CD4-positive, alpha-beta memory T cell (primary cell): ENCODE data around the gene MAP7. TPM values are rescaled to one million over a fixed set of nuclear protein-coding genes. Genes with fewer than 3 reads are reported as not detected.

Source experiments
- CTCF ChIA-PET: fragments of 350-600 bp; sonication (Branson Sonifier 250); formaldehyde crosslinking; loops from one replicate; lab custom pipeline; 2021; ENCODE audit warnings: inconsistent platforms; ENCODE audit not compliant: partially characterized antibody; lab: Charles Lee
- POLR2A ChIA-PET: fragments of 350-600 bp; sonication (Branson Sonifier 250); formaldehyde crosslinking; loops from one replicate; lab custom pipeline; 2021; ENCODE audit not compliant: partially characterized antibody; lab: Charles Lee
- DNase-seq, 5 donors: peaks; one replicate each; pipeline versions ENCODE4 v3.0.0 to v3.0.0-alpha.2; 2020 to 2022; ENCODE audit warnings: mixed read lengths in 1 of 5
- H3K27ac ChIP-seq: one replicate; pipeline ENCODE4 v1.7.0; 2013; ENCODE audit warnings: low read depth, low read length
- H3K27me3 ChIP-seq: 2 replicates; pipeline ENCODE4 v1.7.0; 2013; ENCODE audit warnings: mild to moderate bottlenecking, low read length, moderate library complexity; ENCODE audit not compliant: insufficient read depth
- H3K36me3 ChIP-seq: 2 replicates; pipeline ENCODE4 v1.7.0; 2013; ENCODE audit warnings: mild to moderate bottlenecking, low read length, moderate library complexity; ENCODE audit not compliant: insufficient read depth
- H3K4me1 ChIP-seq: 2 replicates; pipeline ENCODE4 v1.7.0; 2013; ENCODE audit warnings: mild to moderate bottlenecking, low read length, moderate library complexity; ENCODE audit not compliant: insufficient read depth
- H3K4me3 ChIP-seq, 2 donors: one replicate each; pipeline ENCODE4 v1.7.0; 2013; ENCODE audit warnings: low read length in 2 of 2, mild to moderate bottlenecking in 1 of 2
- H3K9me3 ChIP-seq, 2 donors: one replicate each; pipeline ENCODE4 v1.7.0; 2013; ENCODE audit warnings: low read length in 2 of 2, control low read depth in 1 of 2; ENCODE audit not compliant: control insufficient read depth in 1 of 2
- H3K27ac Mint-ChIP-seq, 7 donors: one replicate each; pipeline ENCODE4 v1.8.0; 2020 to 2021; ENCODE audit warnings: mixed read lengths in 7 of 7, mild to moderate bottlenecking in 6 of 7, inconsistent platforms in 3 of 7, moderate library complexity in 3 of 7
- H3K27me3 Mint-ChIP-seq, 2 donors: one replicate each; pipeline ENCODE4 v1.8.0; 2020 to 2021; ENCODE audit warnings: mixed read lengths in 2 of 2
- H3K36me3 Mint-ChIP-seq, 2 donors: one replicate each; pipeline ENCODE4 v1.8.0; 2020 to 2021; ENCODE audit warnings: mixed read lengths in 2 of 2, inconsistent platforms in 1 of 2, mild to moderate bottlenecking in 1 of 2
- H3K4me1 Mint-ChIP-seq, 4 donors: one replicate each; pipeline ENCODE4 v1.8.0; 2020 to 2021; ENCODE audit warnings: mixed read lengths in 4 of 4, mild to moderate bottlenecking in 1 of 4
- H3K4me3 Mint-ChIP-seq, 8 donors: one replicate each; pipeline ENCODE4 v1.8.0; 2020 to 2021; ENCODE audit warnings: mixed read lengths in 8 of 8, mild to moderate bottlenecking in 7 of 8, moderate library complexity in 6 of 8, inconsistent platforms in 3 of 8
- H3K9me3 Mint-ChIP-seq, 8 donors: one replicate each; pipeline ENCODE4 v1.8.0; 2020 to 2021; ENCODE audit warnings: mixed read lengths in 8 of 8, mild to moderate bottlenecking in 5 of 8, inconsistent platforms in 3 of 8, moderate library complexity in 1 of 8
- intact Hi-C: fragments of 100-400 bp; cut with micrococcal nuclease; formaldehyde crosslinking; loops from one replicate; pipeline ENCODE4 v1.15.1; 2023
- polyA plus RNA-seq, 2 donors: library from polyadenylated mRNA; unstranded; fragments of 300-500 nt; fragmentation: Illumina TruSeq; gene quantifications; one replicate each; pipeline ENCODE4 v1.2.3, GENCODE V29; 2021
- total RNA-seq, 2 experiments: library from RNA; stranded (reverse); gene quantifications; one replicate each; pipeline ENCODE4 v1.2.3, GENCODE V29; 2021

The MAP7 gene
- total and polyA plus RNA-seq, 4 experiments from 2014 or later, result 0.55 to 1.5 (median 0.65) TPM

GRCh38 chr6:136334465-136334846 is 215.8 kb downstream of the MAP7 start:
- Histone ChIP-seq H3K36me3 (no peaks in the 10 kb centered on the region), H3K27ac (no peak overlapping the region), H3K27me3 (no peaks in the 10 kb centered on the region), H3K4me1 (no peaks in the 10 kb centered on the region), H3K9me3 (no peaks in the 10 kb centered on the region), H3K4me3 (no peak overlapping the region)
- Mint-ChIP-seq H3K27me3 (no peaks in the 10 kb centered on the region), H3K4me3 (no peak overlapping the region), H3K36me3 (no peaks in the 10 kb centered on the region), H3K9me3 (no peaks in the 10 kb centered on the region), H3K27ac (peak overlapping the region in 1 of 7 donors; percentile 34), H3K4me1 (no peaks in the 10 kb centered on the region)
- ChIA-PET POLR2A (no interaction called here), CTCF (no interaction called here)
- no peak for DNase-seq
- intact Hi-C loops, result no loop called here

GRCh38 chr6:136333824-136334464 is 216.3 kb downstream of the MAP7 start:
- CTCF ChIA-PET, result interaction anchor here (1.6 kb wide), 1 partner anchor 16 kb away, joined by 5 read pairs; no protein-coding TSS in a partner anchor
- H3K4me1 ChIP-seq, result no peaks in the 10 kb centered on the region

DNA sequence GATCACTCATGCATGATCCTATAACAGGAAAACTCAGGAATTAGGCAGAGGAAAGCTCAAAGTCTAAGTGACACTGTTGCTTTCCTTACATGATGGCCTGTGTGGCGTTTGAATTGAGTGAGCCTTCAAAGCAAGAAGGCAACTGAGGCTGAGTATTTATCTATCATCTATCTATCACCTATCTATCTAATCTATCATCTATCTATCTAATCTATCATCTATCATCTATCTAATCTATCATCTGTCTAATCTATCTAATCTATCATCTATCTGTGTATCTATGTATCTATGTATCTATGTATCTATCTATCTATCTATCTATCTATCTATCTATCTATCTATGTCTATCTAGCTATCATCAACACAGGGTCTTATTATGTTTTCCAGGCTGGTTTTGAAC is 218.8 kb downstream of the MAP7 start:
- no peak overlapping the region for H3K27ac ChIP-seq
- no peak overlapping the region for H3K4me3 ChIP-seq
- H3K4me1 ChIP-seq, result no peaks in the 10 kb centered on the region
- no peak overlapping the region for H3K4me3 Mint-ChIP-seq
- H3K4me1 Mint-ChIP-seq, result no peaks in the 10 kb centered on the region
- no peak for DNase-seq
- H3K36me3 ChIP-seq, result no peaks in the 10 kb centered on the region
- H3K27me3 Mint-ChIP-seq, result no peaks in the 10 kb centered on the region
- ChIA-PET CTCF (no interaction called here), POLR2A (no interaction called here)
- intact Hi-C loops, result no loop called here
- H3K9me3 Mint-ChIP-seq, result no peaks in the 10 kb centered on the region
- no peaks in the 10 kb centered on the region for H3K9me3 ChIP-seq
- H3K27me3 ChIP-seq, result no peaks in the 10 kb centered on the region
- no peak overlapping the region for H3K27ac Mint-ChIP-seq
- H3K36me3 Mint-ChIP-seq, result no peaks in the 10 kb centered on the region

More at GRCh38 chr6:136333824-136334464, 216.3 kb downstream of the MAP7 start:
- Mint-ChIP-seq H3K36me3 (no peaks in the 10 kb centered on the region), H3K27me3 (no peaks in the 10 kb centered on the region), H3K4me3 (no peak overlapping the region), H3K9me3 (no peaks in the 10 kb centered on the region), H3K4me1 (no peaks in the 10 kb centered on the region), H3K27ac (peak overlapping the region in 1 of 7 donors; percentile 34)
- H3K27me3 ChIP-seq, result no peaks in the 10 kb centered on the region
- DNase-seq, result no peak
- no peak overlapping the region for H3K27ac ChIP-seq
- intact Hi-C loops, result no loop called here
- H3K9me3 ChIP-seq, result no peaks in the 10 kb centered on the region
- H3K4me3 ChIP-seq, result no peak overlapping the region
- no peaks in the 10 kb centered on the region for H3K36me3 ChIP-seq
- POLR2A ChIA-PET, result no interaction called here

GRCh38 chr6:136330634-136331033 is 219.6 kb downstream of the MAP7 start:
- CTCF ChIA-PET, result no interaction called here
- H3K27ac ChIP-seq, result no peak overlapping the region

DNA sequence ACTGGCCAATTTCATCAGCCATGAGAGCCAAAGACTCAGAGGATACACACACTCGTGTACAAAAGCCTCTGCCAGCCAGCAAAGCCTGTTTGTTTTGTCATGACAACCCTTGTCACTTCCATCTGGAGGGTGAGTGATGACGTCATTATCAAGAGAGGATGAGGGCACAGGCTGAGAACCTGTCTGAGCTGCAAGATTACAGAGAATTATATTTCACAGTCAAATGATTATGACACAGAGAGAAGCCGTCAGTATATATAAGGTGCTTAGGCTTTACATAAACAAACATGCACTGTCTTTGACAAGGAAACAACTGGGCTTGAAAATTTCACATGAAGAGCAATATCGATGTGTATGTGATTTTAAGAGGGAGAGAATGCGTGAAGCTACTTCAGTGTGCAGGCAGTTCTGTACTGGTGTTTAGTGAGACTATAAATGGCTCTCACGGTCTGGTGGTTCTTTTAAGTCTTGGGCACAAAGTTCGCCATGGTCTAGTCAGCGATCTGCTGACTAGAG is 224.1 kb downstream of the MAP7 start:
- H3K36me3 Mint-ChIP-seq, result no peaks in the 10 kb centered on the region
- no peaks in the 10 kb centered on the region for H3K4me1 Mint-ChIP-seq
- H3K27me3 ChIP-seq, result no peaks in the 10 kb centered on the region
- H3K4me3 ChIP-seq, result no peak overlapping the region
- H3K9me3 ChIP-seq, result no peaks in the 10 kb centered on the region
- CTCF ChIA-PET, result interaction anchor here (1.4 to 1.5 kb wide), 2 partner anchors 9 to 10 kb away, joined by 3 read pairs; no protein-coding TSS in a partner anchor
- H3K27ac Mint-ChIP-seq, result no peak overlapping the region
- POLR2A ChIA-PET, result no interaction called here
- no peaks in the 10 kb centered on the region for H3K4me1 ChIP-seq
- H3K4me3 Mint-ChIP-seq, result no peak overlapping the region
- no peak overlapping the region for H3K27ac ChIP-seq
- H3K27me3 Mint-ChIP-seq, result no peaks in the 10 kb centered on the region
- no peak for DNase-seq
- intact Hi-C loops, result no loop called here
- H3K36me3 ChIP-seq, result no peaks in the 10 kb centered on the region
- H3K9me3 Mint-ChIP-seq, result no peaks in the 10 kb centered on the region

More at GRCh38 chr6:136330634-136331033, 219.6 kb downstream of the MAP7 start:
- Histone ChIP-seq H3K27me3 (no peaks in the 10 kb centered on the region), H3K9me3 (no peaks in the 10 kb centered on the region), H3K4me1 (no peaks in the 10 kb centered on the region), H3K36me3 (no peaks in the 10 kb centered on the region), H3K4me3 (no peak overlapping the region)
- H3K4me3 Mint-ChIP-seq, result no peak overlapping the region
- H3K27ac Mint-ChIP-seq, result no peak overlapping the region
- DNase-seq, result no peak
- H3K9me3 Mint-ChIP-seq, result no peaks in the 10 kb centered on the region
- H3K4me1 Mint-ChIP-seq, result no peaks in the 10 kb centered on the region
- H3K36me3 Mint-ChIP-seq, result no peaks in the 10 kb centered on the region
- POLR2A ChIA-PET, result no interaction called here
- no peaks in the 10 kb centered on the region for H3K27me3 Mint-ChIP-seq
- intact Hi-C loops, result no loop called here

DNA sequence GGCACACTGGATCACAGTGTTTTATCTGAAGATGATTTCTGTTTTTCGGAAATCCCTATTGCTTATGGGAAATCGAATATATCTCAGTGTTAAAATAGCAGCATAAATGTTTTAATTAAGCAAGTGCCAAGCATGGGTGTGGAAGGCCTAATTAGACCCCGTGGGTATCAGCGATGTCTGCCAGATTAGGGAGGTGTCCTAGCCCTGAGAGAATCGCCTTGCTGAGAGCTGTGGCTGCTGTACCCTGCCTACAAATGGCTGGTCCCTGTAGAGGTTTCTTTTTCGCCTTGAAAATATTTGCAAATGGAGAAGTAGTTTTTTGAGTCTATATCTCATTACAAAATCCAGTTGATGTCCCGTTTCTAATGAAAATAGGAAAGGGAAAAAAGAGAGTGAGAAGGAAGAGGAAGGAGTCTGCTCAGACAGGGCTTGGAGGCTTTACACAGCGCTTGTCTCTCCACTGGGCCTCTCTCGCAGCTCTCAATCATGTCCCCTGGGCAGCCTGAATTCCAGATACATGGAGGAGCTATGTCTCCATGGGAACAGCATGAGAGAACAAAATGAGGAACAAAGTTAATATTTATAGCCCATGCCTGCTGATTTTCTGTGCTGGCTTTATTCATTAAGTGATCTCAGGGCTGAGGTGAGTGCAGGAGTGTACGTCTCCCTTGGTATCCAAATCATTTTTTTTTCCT is 225.4 kb downstream of the MAP7 start:
- Histone ChIP-seq H3K4me3 (no peak overlapping the region), H3K36me3 (no peaks in the 10 kb centered on the region), H3K9me3 (no peaks in the 10 kb centered on the region), H3K4me1 (no peaks in the 10 kb centered on the region), H3K27ac (no peak overlapping the region), H3K27me3 (no peaks in the 10 kb centered on the region)
- Mint-ChIP-seq H3K9me3 (no peaks in the 10 kb centered on the region), H3K27me3 (no peaks in the 10 kb centered on the region), H3K36me3 (no peaks in the 10 kb centered on the region), H3K4me1 (no peaks in the 10 kb centered on the region), H3K27ac (no peak overlapping the region), H3K4me3 (no peak overlapping the region)
- ChIA-PET POLR2A (no interaction called here), CTCF (interaction anchor here (1.4 kb wide), 1 partner anchor 9 kb away, joined by 3 read pairs; no protein-coding TSS in a partner anchor)
- DNase-seq, result no peak
- intact Hi-C loops, result no loop called here

GRCh38 chr6:136323431-136324112 is 226.7 kb downstream of the MAP7 start:
- H3K27ac ChIP-seq, result no peak overlapping the region
- no peak overlapping the region for H3K4me3 ChIP-seq
- H3K27me3 ChIP-seq, result no peaks in the 10 kb centered on the region
- H3K36me3 ChIP-seq, result no peaks in the 10 kb centered on the region
- H3K4me1 ChIP-seq, result no peaks in the 10 kb centered on the region
- H3K27ac Mint-ChIP-seq, result no peak overlapping the region
- ChIA-PET CTCF (interaction anchor here (1.1 kb wide), 1 partner anchor 97 kb away, joined by 3 read pairs; no protein-coding TSS in a partner anchor), POLR2A (no interaction called here)
- H3K9me3 Mint-ChIP-seq, result no peaks in the 10 kb centered on the region
- H3K36me3 Mint-ChIP-seq, result no peaks in the 10 kb centered on the region
- no peaks in the 10 kb centered on the region for H3K9me3 ChIP-seq
- intact Hi-C loops, result no loop called here
- no peak overlapping the region for H3K4me3 Mint-ChIP-seq
- DNase-seq, result no peak
- no peaks in the 10 kb centered on the region for H3K4me1 Mint-ChIP-seq
- H3K27me3 Mint-ChIP-seq, result no peaks in the 10 kb centered on the region
